NCI-H2227 treated with DMSO at 0.1 percent for 48 hours (cell line): ENCODE results near the gene OXA1L.
A peak's percentile ranks its signal among the peaks of the same experiment; 100 is the strongest.
"Not testable (repeated sequence)": the region's sequence is repeated elsewhere in the genome, so short reads cannot be mapped to it uniquely, and the experiment has no call there.

ENCODE experiments used
- DNase-seq: peaks from one replicate; lab custom pipeline; 2025; lab: John Stamatoyannopoulos, UW

OXA1L gene

GRCh38 chr14:22766457-22767322, at the start of gene OXA1L:
Gene OXA1L, plus strand, starts transcription at chr14:22766688. Its CDS starts 14 bp downstream, at chr14:22766702.
- peak; percentile 98 for DNase-seq

GRCh38 chr14:22718091-22718490, 48.4 kb upstream of the OXA1L start:
- DNase-seq, result no peak

GRCh38 chr14:22721213-22721612, 45.3 kb upstream of the OXA1L start:
- no peak for DNase-seq

GRCh38 chr14:22723815-22724214, 42.7 kb upstream of the OXA1L start:
- DNase-seq, result no peak

GRCh38 chr14:22724847-22725246, 41.6 kb upstream of the OXA1L start:
- DNase-seq, result not testable (repeated sequence)

- not testable (repeated sequence) for DNase-seq
Observed at GRCh38 chr14:22725374-22725773, 41.1 kb upstream of the OXA1L start.

- no peak for DNase-seq
Observed at GRCh38 chr14:22726012-22726411, 40.5 kb upstream of the OXA1L start.

- not testable (repeated sequence) for DNase-seq
Observed at GRCh38 chr14:22732062-22732461, 34.4 kb upstream of the OXA1L start.

GRCh38 chr14:22733829-22734228, 32.7 kb upstream of the OXA1L start:
- no peak for DNase-seq

GRCh38 chr14:22735096-22735495, 31.4 kb upstream of the OXA1L start:
- no peak for DNase-seq

- DNase-seq, result not testable (repeated sequence)
Observed at GRCh38 chr14:22736384-22736783, 30.1 kb upstream of the OXA1L start.

- no peak for DNase-seq
Observed at GRCh38 chr14:22737052-22737451, 29.4 kb upstream of the OXA1L start.

GRCh38 chr14:22739423-22739822, 27.1 kb upstream of the OXA1L start:
- no peak for DNase-seq

GRCh38 chr14:22740020-22740419, 26.5 kb upstream of the OXA1L start:
- DNase-seq, result no peak

- no peak for DNase-seq
Observed at GRCh38 chr14:22747769-22748168, 18.7 kb upstream of the OXA1L start.

GRCh38 chr14:22748206-22748605, 18.3 kb upstream of the OXA1L start:
- peak; percentile 37 for DNase-seq

GRCh38 chr14:22748631-22749068, 17.8 kb upstream of the OXA1L start:
- DNase-seq, result no peak

- no peak for DNase-seq
Observed at GRCh38 chr14:22752422-22752821, 14.1 kb upstream of the OXA1L start.

GRCh38 chr14:22753586-22753985, 12.9 kb upstream of the OXA1L start:
- DNase-seq, result no peak

GRCh38 chr14:22757972-22758650, 8.4 kb upstream of the OXA1L start:
- DNase-seq, result not testable (repeated sequence)

GRCh38 chr14:22761734-22762133, 4.8 kb upstream of the OXA1L start:
- DNase-seq, result no peak

- DNase-seq, result no peak
Observed at GRCh38 chr14:22764382-22764781, 2.1 kb upstream of the OXA1L start.

GRCh38 chr14:22767323-22767589, 768 bp downstream of the OXA1L start:
- DNase-seq, result no peak
